HEK293T (cell line): ENCODE results near the gene CAPN13.

Experiments
- CTCF ChIA-PET: fragments of 350-600 bp; formaldehyde crosslinking; extraction: SDS; loops from one replicate; lab custom pipeline; 2021; ENCODE audit warnings: antibody characterized with exemption, inconsistent platforms; lab: Yijun Ruan, JAX
- POLR2A ChIA-PET: fragments of 350-600 bp; formaldehyde crosslinking; extraction: SDS; loops from one replicate; lab custom pipeline; 2020; ENCODE audit warnings: antibody characterized with exemption, inconsistent platforms; lab: Yijun Ruan, JAX
- DNase-seq: peaks from one replicate; pipeline ENCODE4 v3.0.0; 2012; ENCODE audit warnings: mixed read lengths; ENCODE audit errors: extremely low spot score
- ARNT ChIP-seq: fragments of 450-650 bp; IDR thresholded peaks from 2 replicates; pipeline ENCODE4 v1.6.1; 2017; ENCODE audit warnings: mild to moderate bottlenecking
- BHLHE40 ChIP-seq: fragments of 450-650 bp; IDR thresholded peaks from 2 replicates; pipeline ENCODE4 v1.6.1; 2016; ENCODE audit warnings: mild to moderate bottlenecking, moderate library complexity, borderline replicate concordance
- CTBP1 ChIP-seq: fragments of 450-650 bp; IDR thresholded peaks from 2 replicates; pipeline ENCODE4 v1.6.1; 2016; ENCODE audit warnings: borderline replicate concordance
- ELF4 ChIP-seq: fragments of 450-650 bp; IDR thresholded peaks from 2 replicates; pipeline ENCODE4 v1.6.1; 2017; ENCODE audit warnings: antibody characterized with exemption
- FOXA1 ChIP-seq: fragments of 450-650 bp; IDR thresholded peaks from 2 replicates; pipeline ENCODE4 v1.6.1; 2016; ENCODE audit warnings: mild to moderate bottlenecking
- FOXK2 ChIP-seq: fragments of 450-650 bp; IDR thresholded peaks from 2 replicates; pipeline ENCODE4 v1.6.1; 2016; ENCODE audit warnings: mild to moderate bottlenecking
- FOXM1 ChIP-seq: fragments of 450-650 bp; IDR thresholded peaks from 2 replicates; pipeline ENCODE4 v1.6.1; 2017; ENCODE audit warnings: mild to moderate bottlenecking, borderline replicate concordance
- HDGF ChIP-seq: fragments of 450-650 bp; IDR thresholded peaks from 2 replicates; pipeline ENCODE4 v1.6.1; 2017; ENCODE audit warnings: antibody characterized with exemption, borderline replicate concordance
- L3MBTL2 ChIP-seq: fragments of 450-650 bp; conservative IDR thresholded peaks from 2 replicates; pipeline ENCODE4 v1.6.1; 2016; ENCODE audit warnings: mild to moderate bottlenecking
- LEF1 ChIP-seq: fragments of 450-650 bp; IDR thresholded peaks from 2 replicates; pipeline ENCODE4 v1.6.1; 2017; ENCODE audit warnings: mild to moderate bottlenecking, borderline replicate concordance
- NFRKB ChIP-seq: fragments of 450-650 bp; IDR thresholded peaks from 2 replicates; pipeline ENCODE4 v1.6.1; 2016; ENCODE audit warnings: mild to moderate bottlenecking, moderate library complexity
- PKNOX1 ChIP-seq: fragments of 450-650 bp; IDR thresholded peaks from 2 replicates; pipeline ENCODE4 v1.6.1; 2016
- SP1 ChIP-seq: fragments of 450-650 bp; IDR thresholded peaks from 2 replicates; pipeline ENCODE4 v1.6.1; 2017
- SUZ12 ChIP-seq: fragments of 450-650 bp; IDR thresholded peaks from 2 replicates; pipeline ENCODE4 v1.6.1; 2016; ENCODE audit warnings: mild to moderate bottlenecking
- TARDBP ChIP-seq: fragments of 450-650 bp; IDR thresholded peaks from 2 replicates; pipeline ENCODE4 v1.6.1; 2016
- ZNF384 ChIP-seq: fragments of 450-650 bp; IDR thresholded peaks from 2 replicates; pipeline ENCODE4 v1.6.1; 2016

Gene CAPN13

DNA sequence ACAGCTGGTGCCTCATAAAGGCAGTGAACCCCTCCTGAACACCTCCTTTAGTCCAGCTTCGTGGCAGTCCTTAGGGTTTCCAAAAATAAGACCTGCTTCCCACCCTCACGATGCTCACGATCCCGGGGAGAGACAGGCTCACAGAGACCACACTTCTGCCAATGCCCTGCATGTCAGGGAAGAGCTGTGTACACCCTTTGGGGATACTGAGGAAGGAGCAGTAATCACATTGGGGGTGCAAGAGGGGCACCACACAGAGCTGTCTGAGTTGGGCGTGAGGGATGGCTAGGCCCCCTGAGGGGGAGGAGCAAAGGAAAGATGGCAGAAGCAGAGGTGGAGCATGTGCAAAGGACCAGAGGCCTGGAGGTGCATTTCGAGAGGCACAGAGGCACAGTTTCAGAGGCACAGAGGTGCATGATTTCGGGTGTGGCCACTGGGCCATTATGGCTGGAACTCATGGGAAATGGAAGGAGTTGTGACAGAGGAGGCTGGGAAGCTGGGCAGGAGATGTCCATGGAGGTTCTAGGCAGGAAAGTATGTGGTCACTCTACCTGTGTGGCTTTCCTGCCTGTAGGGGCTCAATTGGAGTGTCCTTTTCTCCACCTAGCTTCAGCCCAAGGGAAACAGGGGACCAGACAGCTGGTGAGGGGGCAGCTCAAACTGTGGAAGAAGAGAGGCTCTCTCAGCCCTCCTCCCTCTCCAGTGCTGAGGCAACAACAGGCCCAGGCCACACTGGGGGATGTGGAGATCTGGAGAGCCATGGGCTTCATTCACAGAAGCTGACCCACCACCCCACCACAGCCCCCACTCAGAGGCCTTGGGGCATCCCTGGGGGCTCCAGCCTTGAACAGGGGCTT lies 115.9 kb downstream of the CAPN13 start:
- ChIA-PET POLR2A (no interaction called here), CTCF (no interaction called here)
- DNase-seq = no peak
- TF ChIP-seq BHLHE40 = no peak
- TF ChIP-seq FOXM1 = no peak
- no peak for TF ChIP-seq SP1
- TF ChIP-seq NFRKB = no peak
- no peak for TF ChIP-seq ZNF384
- no peak for TF ChIP-seq LEF1
- no peak for TF ChIP-seq L3MBTL2
- TF ChIP-seq PKNOX1 = no peak
- no peak for TF ChIP-seq SUZ12
- TF ChIP-seq ELF4 = no peak
- TF ChIP-seq ARNT = no peak
- TF ChIP-seq HDGF = no peak
- no peak for TF ChIP-seq FOXA1
- no peak for TF ChIP-seq CTBP1
- TF ChIP-seq TARDBP = no peak
- no peak for TF ChIP-seq FOXK2

- no peak for DNase-seq
- CTCF ChIA-PET = no interaction called here
- no peak for TF ChIP-seq TARDBP
- TF ChIP-seq L3MBTL2 = no peak
- TF ChIP-seq SUZ12 = no peak
- TF ChIP-seq ZNF384 = no peak
- TF ChIP-seq FOXK2 = no peak
- no peak for TF ChIP-seq ELF4
- no peak for TF ChIP-seq LEF1
- no peak for TF ChIP-seq ARNT
- no peak for TF ChIP-seq NFRKB
- no peak for TF ChIP-seq PKNOX1
- TF ChIP-seq FOXM1 = no peak
- TF ChIP-seq HDGF = no peak
- TF ChIP-seq BHLHE40 = no peak
- no peak for TF ChIP-seq CTBP1
- no peak for TF ChIP-seq SP1
- no peak for TF ChIP-seq FOXA1
- POLR2A ChIA-PET = no interaction called here
These were observed 117.1 kb downstream of the CAPN13 start for GRCh38 chr2:30690126-30690561.

DNA sequence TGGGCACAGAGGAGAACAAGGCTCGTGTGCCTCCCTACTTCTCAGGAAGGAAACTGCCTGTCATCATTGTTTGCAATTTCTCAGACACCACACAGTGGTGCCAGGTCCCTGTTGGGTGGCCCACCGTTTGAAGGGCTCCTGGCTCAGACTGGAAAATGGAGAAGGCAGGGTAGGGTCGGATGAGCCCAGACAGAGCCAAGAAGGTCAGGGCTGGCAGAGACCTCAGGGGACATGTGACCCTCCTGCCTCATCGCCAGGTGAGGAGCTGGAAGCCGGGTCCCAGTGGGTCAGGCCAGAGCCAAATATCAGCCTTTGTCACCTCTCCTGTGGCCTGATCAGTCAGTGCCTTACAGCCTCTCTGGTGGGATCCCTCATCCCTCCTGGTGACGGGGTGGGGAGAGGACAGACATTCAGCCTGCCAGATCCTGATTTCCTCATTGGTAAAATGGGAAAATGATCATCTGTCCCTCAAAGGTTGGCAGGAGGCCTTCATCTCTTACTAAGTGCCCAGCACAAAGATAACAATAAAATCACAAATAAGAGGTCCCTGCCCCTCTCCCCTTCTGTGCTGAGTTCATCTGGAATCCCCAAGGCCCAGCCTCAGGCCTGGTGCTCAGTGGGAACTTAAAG lies 117.6 kb downstream of the CAPN13 start:
- ChIA-PET POLR2A (no interaction called here), CTCF (interaction anchor here (0.8 kb wide), 1 partner anchor 22 kb away, joined by 3 read pairs; no protein-coding TSS in a partner anchor)
- DNase-seq = no peak
- TF ChIP-seq CTBP1 (no peak), FOXK2 (no peak), L3MBTL2 (no peak), SUZ12 (no peak), HDGF (no peak), TARDBP (no peak), ZNF384 (no peak), SP1 (no peak), PKNOX1 (no peak), BHLHE40 (no peak), ARNT (no peak), LEF1 (no peak), FOXM1 (no peak), NFRKB (no peak)

DNA sequence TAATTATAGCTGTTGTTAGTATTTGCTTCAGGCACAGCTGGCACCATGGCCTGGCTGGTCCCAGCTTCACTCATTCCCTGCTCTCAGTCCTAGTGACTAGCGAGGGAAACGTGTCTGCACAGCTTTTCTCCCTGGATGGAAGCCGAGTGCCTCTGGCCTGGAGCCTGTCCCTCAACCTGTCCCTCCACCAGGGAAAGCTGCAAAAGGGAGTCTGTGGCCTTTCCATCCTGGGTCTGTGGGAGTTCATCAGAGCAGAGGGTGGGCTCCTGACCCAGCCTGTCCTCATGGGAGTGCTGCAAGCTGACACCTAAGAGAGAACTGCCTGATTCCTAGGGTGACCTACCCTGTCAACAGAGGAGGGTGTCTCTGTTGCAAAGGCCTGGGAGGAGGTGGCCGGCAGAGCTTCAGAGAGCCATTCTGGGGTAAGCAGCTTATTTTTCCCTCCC lies 118.3 kb downstream of the CAPN13 start:
- TF ChIP-seq TARDBP (no peak), LEF1 (no peak), FOXK2 (no peak), ELF4 (no peak), SP1 (no peak)
- POLR2A ChIA-PET = no interaction called here
- DNase-seq = no peak
- CTCF ChIA-PET = interaction anchor here (0.8 kb wide), 1 partner anchor 23 kb away, joined by 3 read pairs; no protein-coding TSS in a partner anchor

DNA sequence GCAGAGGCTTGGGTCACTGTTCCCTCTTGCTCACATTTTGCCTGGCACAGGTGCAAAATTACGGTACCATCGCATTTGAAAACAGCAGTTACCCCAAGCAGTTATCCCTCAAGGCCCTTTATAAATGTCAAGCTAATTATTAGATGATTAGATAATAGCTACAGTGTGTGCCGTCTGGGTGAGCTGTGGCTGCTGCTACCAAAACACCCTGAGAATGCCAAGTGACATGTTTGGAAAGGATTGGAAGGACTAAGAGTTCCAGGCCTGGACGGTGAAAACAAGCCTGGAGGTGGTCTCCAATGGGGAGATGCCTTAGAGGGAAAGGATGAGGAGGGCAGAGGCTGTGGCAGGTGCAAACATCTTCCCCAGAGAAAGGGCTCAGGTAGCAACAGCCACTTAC lies 120.6 kb downstream of the CAPN13 start:
- no peak for DNase-seq
- ChIA-PET POLR2A (no interaction called here), CTCF (interaction anchor here (0.6 kb wide), 1 partner anchor 322 kb away, joined by 3 read pairs; no protein-coding TSS in a partner anchor)
- TF ChIP-seq CTBP1 (no peak), SP1 (no peak), TARDBP (no peak), HDGF (no peak), BHLHE40 (no peak), ZNF384 (no peak), L3MBTL2 (no peak), FOXK2 (no peak), NFRKB (no peak), FOXA1 (no peak), LEF1 (no peak), SUZ12 (no peak), ARNT (no peak)
